Stomach (tissue), 4 donors: ENCODE measurements around the gene TEX261.
"Not testable (repeated sequence)": the region's sequence is repeated elsewhere in the genome, so short reads cannot be mapped to it uniquely, and the experiment has no call there.

Experiments
- CTCF ChIP-seq, 7 experiments: fragments of 450-650 bp in 4 of 7; fragments of 200-600 bp in 3 of 7; sonication (generic) in 3 of 7; IDR thresholded peaks; one replicate each; pipeline ENCODE4 v1.5.1; 2016 to 2019; ENCODE audit warnings: antibody characterized with exemption in 7 of 7, control low read depth in 2 of 7, mild to moderate bottlenecking in 1 of 7
- EP300 ChIP-seq: sonication (generic); formaldehyde crosslinking; IDR thresholded peaks from one replicate; pipeline ENCODE4 v1.6.1; 2017; ENCODE audit warnings: antibody characterized with exemption
- POLR2A ChIP-seq, 4 donors: fragments of 450-650 bp; IDR thresholded peaks; one replicate each; pipeline ENCODE4 v1.6.1; 2016; ENCODE audit warnings: antibody characterized with exemption in 4 of 4, control low read depth in 2 of 4, mild to moderate bottlenecking in 1 of 4, moderate library complexity in 1 of 4
- POLR2AphosphoS5 ChIP-seq, 3 donors: sonication (generic); formaldehyde crosslinking; IDR thresholded peaks; one replicate each; pipeline ENCODE4 v1.6.1; 2016; ENCODE audit warnings: antibody characterized with exemption in 3 of 3

- TF ChIP-seq CTCF (IDR thresholded peaks at IDR 0.05); EP300; POLR2A (IDR thresholded peaks at IDR 0.05); POLR2AphosphoS5 (IDR thresholded peaks at IDR 0.05): not testable (repeated sequence)
These were observed 25.3 kb upstream of the TEX261 start for GRCh38 chr2:71019989-71020388.
